BLaER1 (cell line): ENCODE data around the gene IGFBP4.
A peak's percentile ranks its signal among the peaks of the same experiment; 100 is the strongest.

Experiments used
- H3K27ac ChIP-seq: shearing (Covaris generic); formaldehyde crosslinking; 2 replicates; pipeline ENCODE4 v1.8.1; 2022
- H3K27me3 ChIP-seq: shearing (Covaris generic); formaldehyde crosslinking; 2 replicates; pipeline ENCODE4 v1.8.1; 2022
- H3K36me3 ChIP-seq: shearing (Covaris generic); formaldehyde crosslinking; 2 replicates; pipeline ENCODE4 v1.8.1; 2022
- H3K4me1 ChIP-seq: shearing (Covaris generic); formaldehyde crosslinking; 2 replicates; pipeline ENCODE4 v1.8.1; 2022
- H3K4me2 ChIP-seq: shearing (Covaris generic); formaldehyde crosslinking; 2 replicates; pipeline ENCODE4 v1.8.1; 2022
- H3K4me3 ChIP-seq: shearing (Covaris generic); formaldehyde crosslinking; 2 replicates; pipeline ENCODE4 v1.8.1; 2022
- H3K9ac ChIP-seq: shearing (Covaris generic); formaldehyde crosslinking; 2 replicates; pipeline ENCODE4 v1.8.1; 2022
- H3K9me3 ChIP-seq: shearing (Covaris generic); formaldehyde crosslinking; 2 replicates; pipeline ENCODE4 v1.8.1; 2022
- H4K20me1 ChIP-seq: shearing (Covaris generic); formaldehyde crosslinking; 2 replicates; pipeline ENCODE4 v1.8.1; 2022
- Cebpa-rat ChIP-seq: shearing (Covaris generic); IDR thresholded peaks from 2 replicates; pipeline ENCODE4 v1.8.1; 2022

Gene IGFBP4

GRCh38 chr17:40469805-40470675 lies 26.8 kb downstream of the IGFBP4 start:
- Histone ChIP-seq H3K4me3 (no peak overlapping the region), H3K9me3 (peaks cover 18% of the 10 kb centered on the region), H4K20me1 (no peaks in the 10 kb centered on the region), H3K4me2 (no peak overlapping the region), H3K27ac (no peak overlapping the region), H3K36me3 (0 out of 2 replicates have a peak, but pooled peaks cover 5% of the 10 kb centered on the region), H3K27me3 (no peaks in the 10 kb centered on the region), H3K4me1 (no peaks in the 10 kb centered on the region), H3K9ac (no peak overlapping the region)
- TF ChIP-seq Cebpa-rat, result no peak

DNA sequence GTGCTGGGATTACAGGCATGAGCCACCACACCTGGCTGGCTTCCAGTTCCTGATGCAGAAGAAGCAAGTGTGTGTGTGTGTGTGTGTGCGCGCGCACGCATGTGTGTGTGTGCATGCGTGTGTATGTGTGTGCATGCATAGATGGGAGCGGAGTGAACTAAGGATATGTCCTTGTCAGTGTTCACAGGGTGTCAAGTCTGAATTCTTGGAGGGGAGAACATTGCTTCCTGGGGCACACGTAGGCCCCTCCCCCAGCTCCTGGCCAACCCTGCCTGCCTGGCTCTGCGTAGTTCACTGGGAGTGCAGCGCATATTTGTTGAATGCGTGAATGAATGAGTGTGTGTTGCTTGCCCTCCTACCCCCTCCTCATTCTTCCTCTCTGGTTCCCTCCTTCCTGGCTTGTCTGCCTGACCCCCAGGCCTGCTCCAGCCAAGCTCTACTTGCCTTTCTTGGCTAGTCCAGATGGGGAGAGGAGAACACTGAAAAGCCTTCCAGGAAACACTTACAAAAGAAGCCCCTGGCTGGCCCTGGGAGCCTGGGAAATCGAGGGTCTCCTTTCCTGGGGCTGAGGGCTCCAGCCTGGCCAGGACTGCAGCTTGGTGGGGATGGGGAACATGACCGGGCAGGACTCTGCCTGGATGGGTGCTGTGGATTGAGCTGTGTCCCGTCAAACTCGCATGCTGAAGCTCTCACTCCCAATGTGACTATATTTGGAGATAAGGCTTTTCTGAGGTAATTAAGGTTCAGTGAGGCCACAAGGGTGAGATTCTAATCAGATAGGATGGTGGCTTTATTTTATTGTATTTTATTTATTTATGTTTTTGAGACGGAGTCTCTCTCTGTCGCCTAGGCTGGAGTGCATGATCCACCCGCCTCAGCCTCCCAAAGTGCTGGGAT lies 27.9 kb downstream of the IGFBP4 start:
- H3K27ac ChIP-seq, result no peak overlapping the region
- 0 out of 2 replicates have a peak, but pooled peaks cover 5% of the 10 kb centered on the region for H3K36me3 ChIP-seq
- no peak overlapping the region for H3K4me3 ChIP-seq
- no peak overlapping the region for H3K9ac ChIP-seq
- H3K9me3 ChIP-seq, result peaks cover 18% of the 10 kb centered on the region
- H3K4me1 ChIP-seq, result peaks cover 6% of the 10 kb centered on the region
- H4K20me1 ChIP-seq, result no peaks in the 10 kb centered on the region
- H3K4me2 ChIP-seq, result no peak overlapping the region
- no peak for TF ChIP-seq Cebpa-rat
- H3K27me3 ChIP-seq, result no peaks in the 10 kb centered on the region

DNA sequence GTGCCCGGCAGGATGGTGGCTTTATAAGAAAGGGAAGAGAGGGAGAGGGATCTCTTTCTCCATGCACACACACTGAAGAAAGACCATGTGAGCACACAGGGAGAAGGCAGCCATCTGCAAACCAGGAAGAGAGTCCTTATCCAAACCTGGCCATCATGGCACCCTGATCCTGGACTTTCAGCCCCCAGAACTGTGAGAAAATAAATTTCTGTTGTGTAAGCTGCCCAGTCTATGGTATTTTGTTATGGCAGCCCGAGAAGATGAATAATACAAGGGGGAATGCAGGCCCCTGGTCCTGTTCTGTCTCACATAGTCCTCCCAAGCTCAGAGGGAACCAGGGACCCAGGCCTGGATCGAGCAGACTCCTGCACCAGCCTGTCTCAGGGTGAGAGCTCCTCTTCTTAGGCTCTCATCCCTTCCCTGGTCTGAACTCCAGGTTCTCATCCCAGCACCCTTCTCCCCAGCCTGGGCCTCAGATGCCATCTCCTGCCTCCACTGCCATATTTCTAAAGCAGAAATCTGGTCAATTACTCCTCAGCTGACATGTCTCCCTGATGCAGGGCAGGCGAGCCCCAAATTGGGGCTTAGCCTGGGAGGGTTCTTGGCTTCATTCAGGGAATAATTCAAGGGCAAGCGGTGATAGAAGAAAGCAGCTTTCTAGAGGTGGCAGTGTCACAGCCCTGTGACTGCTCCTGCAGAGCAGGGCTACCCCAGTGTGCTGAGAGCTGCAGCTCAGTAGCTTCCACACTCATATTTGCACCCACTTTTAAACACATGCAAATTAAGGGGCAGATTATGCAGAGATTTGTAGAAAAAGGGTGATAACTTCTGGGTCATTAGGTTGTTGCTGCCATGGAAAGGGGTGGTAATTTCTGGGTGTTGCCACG lies 28.8 kb downstream of the IGFBP4 start:
- Histone ChIP-seq H3K4me2 (no peak overlapping the region), H3K27ac (no peak overlapping the region)
- no peak for TF ChIP-seq Cebpa-rat

GRCh38 chr17:40472733-40473452 lies 29.6 kb downstream of the IGFBP4 start:
- H4K20me1 ChIP-seq, result no peaks in the 10 kb centered on the region
- no peak for TF ChIP-seq Cebpa-rat
- no peaks in the 10 kb centered on the region for H3K27me3 ChIP-seq
- H3K27ac ChIP-seq, result no peak overlapping the region
- no peak overlapping the region for H3K4me2 ChIP-seq
- peaks cover 20% of the 10 kb centered on the region for H3K9me3 ChIP-seq
- no peak overlapping the region for H3K4me3 ChIP-seq
- H3K9ac ChIP-seq, result no peak overlapping the region
- H3K4me1 ChIP-seq, result peaks cover 20% of the 10 kb centered on the region
- 0 out of 2 replicates have a peak, but pooled peaks cover 5% of the 10 kb centered on the region for H3K36me3 ChIP-seq

More for the DNA sequence above, 28.8 kb downstream of the IGFBP4 start:
- Histone ChIP-seq H4K20me1 (no peaks in the 10 kb centered on the region), H3K27me3 (no peaks in the 10 kb centered on the region), H3K36me3 (0 out of 2 replicates have a peak, but pooled peaks cover 5% of the 10 kb centered on the region), H3K4me3 (no peak overlapping the region), H3K4me1 (peaks cover 15% of the 10 kb centered on the region), H3K9me3 (peaks cover 18% of the 10 kb centered on the region), H3K9ac (no peak overlapping the region)

- no peak overlapping the region for H3K4me2 ChIP-seq
- H4K20me1 ChIP-seq, result no peaks in the 10 kb centered on the region
- no peak overlapping the region for H3K9ac ChIP-seq
- no peak for TF ChIP-seq Cebpa-rat
- H3K9me3 ChIP-seq, result peaks cover 21% of the 10 kb centered on the region
- H3K27me3 ChIP-seq, result no peaks in the 10 kb centered on the region
- H3K36me3 ChIP-seq, result 0 out of 2 replicates have a peak, but pooled peaks cover 5% of the 10 kb centered on the region
- H3K4me3 ChIP-seq, result no peak overlapping the region
- H3K4me1 ChIP-seq, result peaks cover 25% of the 10 kb centered on the region
- H3K27ac ChIP-seq, result no peak overlapping the region
Measured at GRCh38 chr17:40473573-40474365, 30.5 kb downstream of the IGFBP4 start.

DNA sequence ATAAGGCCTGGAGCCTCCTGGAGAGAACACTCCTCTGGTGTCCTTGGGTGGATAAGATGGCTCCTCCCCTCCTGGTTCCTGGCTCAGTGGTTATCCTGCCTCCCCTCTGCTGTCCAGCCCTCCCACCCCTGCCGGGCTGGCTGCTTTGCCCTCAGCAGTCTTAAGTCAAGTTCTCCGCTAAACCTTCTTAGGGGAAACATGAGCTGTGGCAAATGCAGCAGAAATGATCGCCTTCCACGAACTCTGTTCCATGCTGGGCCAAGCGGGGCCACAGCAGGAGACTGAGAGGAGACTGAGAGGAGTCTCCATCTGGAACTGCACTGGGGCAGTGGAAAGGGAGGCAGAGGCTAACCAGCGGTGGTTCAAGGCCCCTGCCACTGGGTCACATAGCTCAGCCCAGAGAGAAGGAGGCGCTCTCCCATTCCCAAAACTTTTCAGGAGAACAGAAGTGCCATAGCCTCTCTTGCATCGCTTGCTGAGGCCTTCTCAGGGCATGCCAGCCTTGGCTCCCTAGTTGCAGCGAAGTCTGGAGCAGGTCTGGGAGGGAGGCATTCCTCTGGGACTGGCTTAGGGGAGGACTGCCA lies 31.3 kb downstream of the IGFBP4 start:
- Histone ChIP-seq H3K4me2 (no peak overlapping the region), H3K9ac (no peak overlapping the region), H3K36me3 (0 out of 2 replicates have a peak, but pooled peaks cover 5% of the 10 kb centered on the region), H3K27me3 (no peaks in the 10 kb centered on the region), H3K4me3 (no peak overlapping the region), H3K9me3 (peaks cover 21% of the 10 kb centered on the region), H4K20me1 (no peaks in the 10 kb centered on the region), H3K4me1 (peaks cover 32% of the 10 kb centered on the region), H3K27ac (no peak overlapping the region; the same call in 1 of the 2 replicates)
- no peak for TF ChIP-seq Cebpa-rat

DNA sequence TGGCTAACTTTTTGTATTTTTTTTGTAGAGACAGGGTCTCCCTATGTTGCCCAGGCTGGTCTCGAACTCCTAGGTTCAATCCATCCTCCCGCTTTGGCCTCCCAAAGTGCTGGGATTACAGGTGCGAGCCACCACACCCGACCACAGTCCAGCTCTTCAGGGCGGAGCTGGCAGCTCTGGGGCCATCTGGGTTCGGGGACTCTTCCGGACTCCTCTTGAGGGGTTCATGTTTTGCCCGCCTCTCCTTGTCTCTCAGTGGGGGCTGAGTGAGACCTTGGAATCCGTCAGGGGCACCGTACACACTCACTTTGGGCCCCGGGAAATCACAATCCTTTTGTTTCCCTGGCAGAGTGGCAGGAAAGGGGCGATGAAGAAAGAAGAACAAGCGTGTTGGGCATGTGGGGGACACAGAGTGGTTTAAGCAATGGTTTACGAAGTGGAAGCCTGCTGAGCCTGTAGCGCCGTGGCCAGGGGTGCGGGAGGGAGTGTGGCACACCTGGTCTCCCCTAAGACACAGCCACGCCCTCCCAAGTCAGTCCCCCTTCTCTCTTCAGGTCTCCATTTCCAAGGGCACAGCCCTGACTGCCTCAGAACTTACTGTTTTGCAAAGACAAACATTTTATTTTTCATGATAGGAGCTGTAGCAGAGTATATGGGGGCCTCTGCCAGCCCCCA lies 32.1 kb downstream of the IGFBP4 start:
- Histone ChIP-seq H3K4me1 (peaks cover 41% of the 10 kb centered on the region), H4K20me1 (no peaks in the 10 kb centered on the region), H3K9ac (no peak overlapping the region), H3K9me3 (peaks cover 21% of the 10 kb centered on the region), H3K27ac (peak overlapping the region; percentile 36), H3K4me2 (no peak overlapping the region), H3K4me3 (no peak overlapping the region), H3K27me3 (no peaks in the 10 kb centered on the region), H3K36me3 (0 out of 2 replicates have a peak, but pooled peaks cover 5% of the 10 kb centered on the region)
- TF ChIP-seq Cebpa-rat, result no peak
